ENCODE data around the gene ACTR1A.

- TF ChIP-seq CTCF (IDR thresholded peaks at IDR 0.05) (no peak), POLR2AphosphoS5 (IDR thresholded peaks at IDR 0.05; ENCODE audit: low read depth, low read length) (no peak), SIN3A (IDR thresholded peaks at IDR 0.05; ENCODE audit: borderline replicate concordance, insufficient read depth, low read depth, low read length) (no peak)
Observed at GRCh38 chr10:102458656-102459055, 43.9 kb downstream of the ACTR1A start.

Data from Panc1 (cell line).